Right kidney (tissue), 1 donor: ENCODE results near the gene TARS2.
A peak's percentile ranks its signal among the peaks of the same experiment; 100 is the strongest.

Source experiments
- DNase-seq: peaks from one replicate; pipeline ENCODE4 v3.0.0-alpha.2; 2016

TARS2 gene

DNA sequence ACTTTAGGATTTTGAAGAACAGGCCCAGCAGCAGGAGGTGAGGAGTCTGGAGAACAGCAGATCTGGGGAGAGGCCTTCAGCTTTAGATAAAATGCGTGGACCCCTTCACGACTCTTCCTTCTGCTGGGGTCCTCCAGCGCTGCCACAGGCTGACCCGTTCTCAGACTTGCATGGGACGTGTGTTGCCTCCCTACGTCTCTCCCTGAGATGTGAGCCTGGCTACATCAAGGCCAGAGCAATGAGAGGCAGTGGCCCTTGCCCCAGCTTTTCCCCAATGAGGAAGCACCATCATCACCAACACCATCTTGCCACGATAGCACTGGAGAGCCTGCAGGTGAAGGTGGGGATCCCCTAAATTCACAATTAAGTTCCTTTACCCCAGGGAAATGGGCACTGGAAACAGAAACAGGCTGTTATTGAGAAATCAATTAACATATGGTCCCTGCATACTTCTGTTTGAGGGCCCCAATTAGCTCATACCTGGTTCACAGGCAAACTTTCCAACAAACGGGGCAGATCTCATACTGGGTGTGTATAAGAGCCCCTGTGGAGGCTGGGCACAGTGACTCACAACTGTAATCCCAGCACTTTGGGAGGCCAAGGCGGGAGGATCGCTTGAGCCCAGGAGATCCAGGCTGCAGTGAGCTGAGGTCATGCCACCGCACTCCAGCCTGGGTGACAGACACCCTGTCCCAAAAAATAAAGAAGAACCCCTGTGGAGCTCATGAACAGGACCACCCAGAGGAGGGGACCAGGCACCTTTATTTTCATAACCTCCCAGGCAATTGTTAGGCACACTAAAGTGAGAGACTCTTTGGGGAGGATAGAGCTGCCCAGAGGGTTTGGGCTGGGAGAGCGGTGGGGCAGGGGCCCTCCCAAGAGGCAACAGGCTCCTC lies 49.9 kb downstream of the TARS2 start:
- DNase-seq: no peak

DNA sequence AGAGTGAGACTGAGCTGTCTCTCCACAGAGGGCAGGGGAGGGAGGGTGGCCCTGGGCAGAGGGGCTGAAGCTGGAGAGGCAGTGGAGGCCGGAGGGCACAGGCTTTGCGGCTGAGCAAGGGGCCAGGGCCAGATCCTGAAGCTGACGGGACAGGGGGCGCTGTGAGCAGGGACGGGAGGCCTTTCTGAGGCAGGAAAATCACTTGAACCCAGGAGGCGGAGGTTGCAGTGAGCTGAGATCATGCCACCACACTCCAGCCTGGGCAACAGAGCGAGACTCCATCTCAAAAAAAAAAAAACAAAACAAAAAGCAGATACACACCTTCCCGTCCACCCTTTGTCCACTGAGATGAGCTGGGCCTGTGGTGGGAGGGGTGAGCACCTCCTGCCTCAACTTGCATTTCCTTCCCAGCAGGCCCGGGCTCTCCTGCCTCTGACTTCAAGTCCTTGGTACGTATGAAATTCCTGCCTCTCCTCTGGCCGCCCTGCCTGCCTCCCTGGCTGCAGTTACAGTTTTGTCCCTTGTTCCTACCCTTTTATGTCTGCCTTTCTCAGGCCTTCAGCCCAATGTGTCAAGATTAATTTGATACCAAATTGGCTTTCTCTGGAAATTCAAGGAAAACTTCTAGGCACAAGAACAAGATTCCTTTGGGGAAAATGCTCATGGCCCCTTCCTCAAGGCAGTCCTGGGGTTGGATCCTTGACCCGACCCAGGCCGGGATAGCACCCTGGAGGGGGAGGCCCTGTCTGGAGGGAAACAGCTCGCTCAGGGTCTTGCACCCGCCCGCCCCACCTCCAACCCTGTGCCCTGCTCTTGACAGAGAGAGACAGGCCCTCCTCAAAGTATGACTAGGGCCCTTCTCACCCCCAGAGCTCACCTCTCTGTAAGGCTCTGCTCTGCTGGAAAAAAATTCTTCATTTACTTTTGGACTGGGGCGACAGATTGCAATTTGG lies 50.8 kb downstream of the TARS2 start:
- no peak for DNase-seq

- DNase-seq: no peak
Observed at GRCh38 chr1:150543500-150544143, 56.4 kb downstream of the TARS2 start.

GRCh38 chr1:150544204-150544603 lies 57.0 kb downstream of the TARS2 start:
- no peak for DNase-seq

GRCh38 chr1:150545486-150546032 lies 58.3 kb downstream of the TARS2 start:
- DNase-seq: no peak

DNA sequence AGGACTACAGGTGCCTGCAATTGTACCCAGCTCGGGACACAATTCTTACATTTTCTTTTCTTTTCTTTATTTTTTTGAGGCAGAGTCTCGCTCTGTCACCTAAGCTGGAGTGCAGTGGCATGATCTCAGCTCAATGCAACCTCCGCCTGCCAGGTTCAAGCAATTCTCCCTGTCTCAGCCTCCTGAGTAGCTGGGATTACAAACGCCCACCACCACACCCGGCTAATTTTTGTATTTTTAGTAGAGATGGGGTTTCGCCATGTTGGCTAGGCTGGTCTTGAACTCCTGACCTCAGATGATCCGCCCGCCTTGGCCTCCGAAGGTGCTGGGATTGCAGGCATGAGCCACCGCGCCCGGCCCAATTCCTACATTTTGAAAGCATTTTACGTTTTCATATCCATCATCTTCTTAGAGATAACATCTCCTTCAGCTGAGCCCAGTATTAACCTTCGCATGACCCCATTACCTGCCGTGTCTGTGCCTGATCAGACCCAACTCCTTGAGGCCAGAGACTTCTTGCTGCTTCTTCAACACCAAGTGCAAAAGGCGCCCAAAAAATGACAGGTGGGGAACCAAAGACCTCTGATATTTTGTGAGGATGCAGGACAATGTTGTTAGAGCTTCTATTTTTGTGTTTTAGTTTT lies 59.2 kb downstream of the TARS2 start:
- no peak for DNase-seq

GRCh38 chr1:150548324-150548631 lies 61.1 kb downstream of the TARS2 start:
- DNase-seq: no peak

- peak; percentile 90 for DNase-seq
Observed at GRCh38 chr1:150548632-150549495, 61.6 kb downstream of the TARS2 start, which contains the start of gene ADAMTSL4. ADAMTSL4 (plus strand) TSS chr1:150549408; CDS start chr1:150552289, 2,881 bp downstream.

DNA sequence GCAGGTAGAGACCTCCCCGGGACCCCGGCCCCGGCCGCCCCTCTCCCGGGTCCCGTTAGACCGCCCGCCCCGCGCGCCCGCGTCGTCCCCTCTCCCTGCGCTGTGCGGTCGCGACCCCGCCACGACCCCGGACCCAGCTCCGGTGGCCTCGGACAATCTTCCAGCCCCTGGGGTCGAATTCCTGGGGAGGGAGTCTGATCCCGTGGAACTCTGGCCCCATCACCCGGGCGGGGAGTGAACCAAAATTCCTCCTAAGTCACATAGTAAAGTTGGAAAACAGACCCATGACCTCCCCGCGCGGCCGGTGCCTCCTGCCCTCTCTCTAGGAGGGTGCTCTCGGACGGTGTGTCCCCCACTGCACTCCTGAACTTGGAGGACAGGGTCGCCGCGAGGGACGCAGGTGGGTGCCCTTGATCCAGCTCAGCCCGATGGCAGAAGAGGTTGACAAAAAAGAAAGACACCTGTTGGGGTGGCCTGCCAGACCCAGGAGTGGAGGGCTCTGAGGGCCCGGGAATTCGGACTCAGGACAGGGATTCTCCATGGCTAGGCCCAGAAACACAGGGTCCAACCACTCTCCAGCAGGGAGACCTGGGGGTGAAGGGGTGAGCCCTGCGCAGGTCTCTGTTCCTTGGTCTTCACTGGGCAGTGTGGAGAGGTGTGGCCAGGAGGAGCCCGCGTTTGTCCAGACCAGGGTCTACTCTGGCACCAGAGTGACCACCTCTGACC lies 62.4 kb downstream of the TARS2 start:
- DNase-seq: no peak

GRCh38 chr1:150550222-150551050 lies 63.2 kb downstream of the TARS2 start:
- no peak for DNase-seq

GRCh38 chr1:150551051-150551783 lies 64.0 kb downstream of the TARS2 start:
- no peak for DNase-seq

DNA sequence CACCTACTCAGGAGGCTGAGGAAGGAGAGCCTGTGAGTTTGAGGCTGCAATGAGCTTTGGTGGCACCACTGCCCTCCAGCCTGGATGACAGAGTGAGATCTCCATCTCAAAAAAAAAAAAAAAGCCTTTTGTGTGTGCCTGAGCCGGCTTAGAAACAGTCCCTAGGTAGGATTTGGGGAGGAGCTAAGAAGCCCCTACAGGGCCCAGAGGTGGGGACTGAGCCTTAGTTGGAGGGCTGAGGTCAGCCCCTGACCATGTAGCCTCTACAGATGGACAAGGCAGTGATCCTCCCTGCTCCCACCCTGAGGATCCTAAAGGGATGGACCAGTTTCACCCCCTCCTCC lies 64.5 kb downstream of the TARS2 start:
- DNase-seq: no peak

DNA sequence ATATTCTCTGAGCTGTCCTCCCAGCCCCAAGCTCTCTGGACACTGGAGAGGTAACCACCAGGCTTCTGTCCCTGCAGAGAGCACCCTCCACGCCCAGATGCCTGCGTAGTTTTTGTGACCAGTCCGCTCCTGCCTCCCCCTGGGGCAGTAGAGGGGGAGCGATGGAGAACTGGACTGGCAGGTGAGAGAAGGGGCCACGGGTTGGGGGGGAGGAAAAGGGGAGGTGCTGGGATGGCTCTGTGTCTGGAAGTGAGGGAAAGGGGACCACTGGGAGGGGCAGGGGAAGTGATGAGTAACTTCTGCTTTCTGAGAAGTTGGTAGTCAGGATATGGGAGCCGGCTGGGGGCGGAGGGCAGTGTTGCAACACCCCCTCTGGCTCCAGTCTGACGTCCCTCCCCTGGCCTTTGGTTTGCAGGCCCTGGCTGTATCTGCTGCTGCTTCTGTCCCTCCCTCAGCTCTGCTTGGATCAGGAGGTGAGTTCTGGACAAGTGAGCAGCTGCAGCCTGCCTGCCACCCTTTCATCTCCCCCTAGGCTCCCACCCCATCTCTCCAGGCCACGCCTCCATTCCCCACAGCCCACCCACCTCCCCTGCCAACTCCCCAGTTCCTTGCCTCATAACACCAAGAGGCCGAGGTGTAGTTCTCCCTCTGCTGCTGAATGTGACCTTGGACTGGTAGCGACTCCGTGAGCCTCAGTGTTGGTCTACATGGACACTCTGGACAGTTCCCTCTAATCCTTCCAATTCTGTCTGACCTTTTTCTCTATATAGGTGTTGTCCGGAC lies 65.1 kb downstream of the TARS2 start:
- DNase-seq: peak; percentile 52

GRCh38 chr1:150552911-150553289 lies 65.7 kb downstream of the TARS2 start:
- DNase-seq: no peak

DNA sequence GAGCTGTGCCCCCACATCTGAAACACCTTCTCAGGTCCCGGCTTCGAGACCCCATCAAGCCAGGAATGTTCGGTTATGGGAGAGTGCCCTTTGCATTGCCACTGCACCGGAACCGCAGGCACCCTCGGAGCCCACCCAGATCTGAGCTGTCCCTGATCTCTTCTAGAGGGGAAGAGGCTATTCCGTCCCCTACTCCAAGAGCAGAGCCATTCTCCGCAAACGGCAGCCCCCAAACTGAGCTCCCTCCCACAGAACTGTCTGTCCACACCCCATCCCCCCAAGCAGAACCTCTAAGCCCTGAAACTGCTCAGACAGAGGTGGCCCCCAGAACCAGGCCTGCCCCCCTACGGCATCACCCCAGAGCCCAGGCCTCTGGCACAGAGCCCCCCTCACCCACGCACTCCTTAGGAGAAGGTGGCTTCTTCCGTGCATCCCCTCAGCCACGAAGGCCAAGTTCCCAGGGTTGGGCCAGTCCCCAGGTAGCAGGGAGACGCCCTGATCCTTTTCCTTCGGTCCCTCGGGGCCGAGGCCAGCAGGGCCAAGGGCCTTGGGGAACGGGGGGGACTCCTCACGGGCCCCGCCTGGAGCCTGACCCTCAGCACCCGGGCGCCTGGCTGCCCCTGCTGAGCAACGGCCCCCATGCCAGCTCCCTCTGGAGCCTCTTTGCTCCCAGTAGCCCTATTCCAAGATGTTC lies 66.3 kb downstream of the TARS2 start:
- no peak for DNase-seq

DNA sequence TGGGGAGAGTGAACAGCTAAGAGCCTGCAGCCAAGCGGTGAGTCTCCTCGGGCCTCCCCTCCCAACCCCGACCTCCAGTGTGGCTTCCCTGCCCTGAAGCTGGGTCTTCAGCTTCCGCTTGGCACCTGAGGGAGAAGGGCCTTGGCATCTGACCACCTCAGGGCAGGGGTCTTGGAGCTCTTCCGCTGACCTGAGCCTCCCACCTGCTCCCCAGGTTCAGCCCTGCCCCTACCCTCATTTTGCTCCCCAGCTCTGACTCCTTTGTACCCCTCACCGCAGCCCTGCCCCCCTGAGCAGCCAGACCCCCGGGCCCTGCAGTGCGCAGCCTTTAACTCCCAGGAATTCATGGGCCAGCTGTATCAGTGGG lies 66.8 kb downstream of the TARS2 start:
- no peak for DNase-seq
